Measurements from ENCODE around the gene ADARB2.

The ADARB2 gene

DNA sequence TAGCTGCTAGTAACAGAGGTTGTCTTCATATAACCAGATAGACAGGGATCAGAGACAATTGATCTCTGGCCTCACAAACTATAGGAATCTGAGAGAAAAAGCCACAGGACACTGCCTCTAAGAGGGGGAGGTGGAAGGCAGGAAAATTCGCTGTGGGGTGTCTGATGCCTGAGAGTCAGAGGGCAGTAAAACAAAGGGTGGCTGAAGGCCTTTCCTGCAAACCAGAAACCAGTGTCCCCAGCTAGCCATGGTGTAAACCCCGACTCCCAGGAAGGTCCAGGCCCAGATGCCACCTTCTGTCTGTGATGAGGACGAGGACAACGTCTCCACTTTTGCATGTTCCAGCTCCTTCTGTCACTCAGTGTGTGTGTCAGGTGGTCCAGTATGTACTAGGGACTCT, 215.1 kb downstream of the ADARB2 start:
- H3K4me3 ChIP-seq (ENCODE audit: low read depth, low read length): no peak overlapping the region
- DNase-seq (ENCODE audit: low read depth): no peak
- TF ChIP-seq, protein P1, sequence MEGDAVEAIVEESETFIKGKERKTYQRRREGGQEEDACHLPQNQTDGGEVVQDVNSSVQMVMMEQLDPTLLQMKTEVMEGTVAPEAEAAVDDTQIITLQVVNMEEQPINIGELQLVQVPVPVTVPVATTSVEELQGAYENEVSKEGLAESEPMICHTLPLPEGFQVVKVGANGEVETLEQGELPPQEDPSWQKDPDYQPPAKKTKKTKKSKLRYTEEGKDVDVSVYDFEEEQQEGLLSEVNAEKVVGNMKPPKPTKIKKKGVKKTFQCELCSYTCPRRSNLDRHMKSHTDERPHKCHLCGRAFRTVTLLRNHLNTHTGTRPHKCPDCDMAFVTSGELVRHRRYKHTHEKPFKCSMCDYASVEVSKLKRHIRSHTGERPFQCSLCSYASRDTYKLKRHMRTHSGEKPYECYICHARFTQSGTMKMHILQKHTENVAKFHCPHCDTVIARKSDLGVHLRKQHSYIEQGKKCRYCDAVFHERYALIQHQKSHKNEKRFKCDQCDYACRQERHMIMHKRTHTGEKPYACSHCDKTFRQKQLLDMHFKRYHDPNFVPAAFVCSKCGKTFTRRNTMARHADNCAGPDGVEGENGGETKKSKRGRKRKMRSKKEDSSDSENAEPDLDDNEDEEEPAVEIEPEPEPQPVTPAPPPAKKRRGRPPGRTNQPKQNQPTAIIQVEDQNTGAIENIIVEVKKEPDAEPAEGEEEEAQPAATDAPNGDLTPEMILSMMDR (IDR thresholded peaks at IDR 0.05; ENCODE audit: low read depth, low read length, missing control alignments): no peak

DNA sequence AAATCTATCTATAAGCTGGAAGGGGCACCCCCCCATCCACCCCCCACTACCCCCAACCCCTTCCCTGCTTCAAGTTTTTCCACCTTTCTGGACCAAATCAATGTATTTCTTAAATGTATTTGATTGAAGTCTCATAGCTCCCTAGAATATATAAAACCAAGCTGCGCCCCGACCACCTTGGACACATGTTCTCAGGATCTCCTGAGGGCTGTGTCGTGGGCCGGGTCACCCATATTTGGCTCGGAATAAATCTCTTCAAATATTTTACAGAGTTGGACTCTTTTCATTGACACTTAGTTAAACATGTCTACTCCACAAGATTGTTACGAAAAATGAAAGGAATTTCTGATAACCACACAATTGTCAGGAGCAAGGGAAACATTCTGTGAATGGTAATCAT, 215.6 kb downstream of the ADARB2 start:
- H3K4me3 ChIP-seq (ENCODE audit: low read depth, low read length): no peak overlapping the region
- TF ChIP-seq, protein P1 (IDR thresholded peaks at IDR 0.05; ENCODE audit: low read depth, low read length, missing control alignments): no peak
- no peak for DNase-seq (ENCODE audit: low read depth)

DNA sequence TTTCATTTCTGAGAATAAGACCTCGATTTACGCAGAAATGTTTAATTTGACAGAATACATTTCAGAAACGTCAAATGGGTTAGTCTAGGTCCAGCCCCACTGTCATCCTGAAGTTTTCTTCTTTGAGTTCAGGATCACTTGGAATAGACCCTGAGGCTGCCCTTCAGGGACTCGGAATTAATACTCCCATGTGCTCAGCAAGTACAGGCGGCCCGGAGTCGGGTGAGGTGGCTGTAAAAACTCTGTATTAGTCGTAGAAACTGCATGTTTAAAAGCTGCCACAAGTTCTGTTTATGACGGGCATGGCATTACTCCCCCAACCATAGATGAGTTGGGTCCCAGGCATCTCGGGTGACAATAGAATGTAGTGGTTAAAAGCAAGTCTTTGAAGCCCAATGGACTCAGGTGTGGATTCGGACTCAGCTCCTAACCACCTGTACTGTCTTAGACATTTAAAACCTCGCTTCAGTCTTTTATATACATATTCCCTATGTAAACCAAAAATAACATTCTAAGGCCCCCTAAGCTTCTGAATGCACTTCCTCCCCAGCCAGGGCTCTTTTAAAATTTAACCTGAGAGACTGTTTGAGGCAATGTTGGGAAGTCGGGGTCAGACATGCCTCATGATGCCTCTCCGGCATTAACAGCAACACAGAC, 216.3 kb downstream of the ADARB2 start:
- TF ChIP-seq, protein P1 (IDR thresholded peaks at IDR 0.05; ENCODE audit: low read depth, low read length, missing control alignments): no peak
- H3K4me3 ChIP-seq (ENCODE audit: low read depth, low read length): no peak overlapping the region
- DNase-seq (ENCODE audit: low read depth): no peak

DNA sequence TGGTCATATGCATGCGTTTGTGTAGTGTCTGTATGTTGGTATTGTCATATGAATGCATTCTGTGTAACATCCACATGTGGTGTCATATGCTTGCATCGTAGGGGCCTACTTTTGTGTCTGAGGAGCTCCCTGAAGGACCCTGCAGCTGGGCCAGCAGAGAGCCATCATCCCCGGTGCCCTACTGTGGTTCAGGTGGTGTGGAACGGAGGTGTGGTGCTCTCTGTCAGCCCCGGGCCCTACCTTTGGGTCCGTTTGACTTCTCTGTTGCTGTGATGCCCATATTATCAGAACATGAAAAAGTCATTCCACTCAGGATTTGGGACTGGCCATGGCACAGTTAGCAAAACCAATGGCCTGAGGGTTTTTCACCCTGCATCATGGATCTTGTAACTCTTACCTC, 217.9 kb downstream of the ADARB2 start:
- H3K4me3 ChIP-seq (ENCODE audit: low read depth, low read length): no peak overlapping the region
- TF ChIP-seq, protein P1 (IDR thresholded peaks at IDR 0.05; ENCODE audit: low read depth, low read length, missing control alignments): no peak
- DNase-seq (ENCODE audit: low read depth): no peak

DNA sequence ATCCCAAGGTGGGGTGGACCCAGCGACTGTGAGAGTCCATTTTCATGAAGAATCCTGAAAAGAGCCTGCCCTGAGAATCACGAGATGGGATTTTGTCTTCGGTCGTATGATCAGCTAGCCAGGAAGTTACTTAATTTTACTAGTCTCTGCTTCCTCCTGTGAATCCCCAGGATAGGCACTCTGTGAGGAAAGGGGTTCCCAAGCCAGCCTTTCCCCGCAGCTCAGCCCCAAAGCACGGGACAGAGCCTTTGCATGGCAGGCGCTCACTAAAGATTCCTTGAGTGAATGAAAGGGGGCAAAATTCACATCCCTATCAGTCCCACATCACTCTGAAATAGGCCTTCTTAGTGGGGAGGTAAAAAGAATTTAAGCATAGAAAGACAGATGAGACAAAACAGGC, 219.6 kb downstream of the ADARB2 start:
- TF ChIP-seq, protein P1 (IDR thresholded peaks at IDR 0.05; ENCODE audit: low read depth, low read length, missing control alignments): no peak
- no peak for DNase-seq (ENCODE audit: low read depth)

DNA sequence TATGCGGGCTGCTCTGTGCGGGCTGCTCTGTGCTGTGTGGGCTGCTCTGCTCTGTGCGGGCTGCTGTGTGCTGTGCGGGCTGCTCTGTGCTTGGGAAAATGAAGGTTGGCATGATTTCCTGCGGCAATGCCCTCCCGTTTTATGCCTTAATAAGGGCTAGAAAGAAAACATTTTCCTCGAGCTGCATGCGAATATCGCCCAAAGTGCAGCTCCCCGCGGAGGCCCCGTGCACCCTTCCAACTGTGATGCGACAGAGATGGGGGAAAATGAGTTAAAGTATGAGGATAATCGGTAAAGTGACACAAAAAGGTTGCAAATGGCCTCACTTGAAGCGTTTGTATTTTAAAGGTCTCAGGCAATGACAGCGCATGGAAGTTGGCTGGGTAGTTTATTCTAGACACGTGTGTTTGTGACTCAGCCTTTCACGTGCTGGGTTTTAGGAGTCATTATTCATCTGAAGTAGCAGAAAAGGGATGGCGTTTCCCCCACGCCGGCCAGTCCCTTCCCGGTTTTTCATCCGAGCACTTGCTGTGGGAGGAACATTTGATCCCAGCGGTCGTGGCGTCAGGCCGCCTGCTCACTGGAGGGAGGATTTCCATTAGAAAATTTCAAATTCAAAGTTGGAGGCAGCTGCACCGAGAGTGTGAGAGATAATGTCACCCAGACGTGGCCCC, 220.7 kb downstream of the ADARB2 start:
- DNase-seq (ENCODE audit: low read depth): no peak
- H3K4me3 ChIP-seq (ENCODE audit: low read depth, low read length): no peak overlapping the region
- TF ChIP-seq, protein P1 (IDR thresholded peaks at IDR 0.05; ENCODE audit: low read depth, low read length, missing control alignments): no peak

More for the DNA sequence above, 219.6 kb downstream of the ADARB2 start:
- H3K4me3 ChIP-seq (ENCODE audit: low read depth, low read length): no peak overlapping the region

Measured in GM12864 (cell line).